Measurements from ENCODE around the gene PCMT1. TPM values are rescaled to one million over a fixed set of nuclear protein-coding genes. Genes with fewer than 3 reads are reported as not detected.
"Not testable (repeated sequence)": the region's sequence is repeated elsewhere in the genome, so short reads cannot be mapped to it uniquely, and the experiment has no call there.

PCMT1 gene
- total RNA-seq, 1 donor from 2014 or later, result 102 TPM

DNA sequence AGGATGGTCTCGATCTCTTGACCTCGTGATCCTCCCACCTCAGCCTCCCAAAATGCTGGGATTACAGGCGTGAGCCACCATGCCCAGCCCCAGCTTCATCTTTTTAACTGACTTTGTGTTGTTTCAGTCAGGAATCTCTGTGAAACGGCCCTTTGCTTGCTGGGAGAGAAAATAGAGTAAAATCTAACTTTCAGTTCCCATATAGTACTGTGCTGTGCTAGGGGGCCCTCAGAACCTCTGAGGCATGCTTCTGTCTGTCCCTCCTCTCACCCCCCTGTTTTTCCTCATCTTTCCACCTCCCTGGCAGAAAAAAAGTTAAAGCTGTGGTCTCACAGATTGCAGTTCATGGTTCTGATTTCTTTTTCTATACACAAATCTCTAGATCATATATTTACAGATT is 66.2 kb downstream of the PCMT1 start:
- DNase-seq (ENCODE audit: low read depth in 2 of 2), result no peak

DNA sequence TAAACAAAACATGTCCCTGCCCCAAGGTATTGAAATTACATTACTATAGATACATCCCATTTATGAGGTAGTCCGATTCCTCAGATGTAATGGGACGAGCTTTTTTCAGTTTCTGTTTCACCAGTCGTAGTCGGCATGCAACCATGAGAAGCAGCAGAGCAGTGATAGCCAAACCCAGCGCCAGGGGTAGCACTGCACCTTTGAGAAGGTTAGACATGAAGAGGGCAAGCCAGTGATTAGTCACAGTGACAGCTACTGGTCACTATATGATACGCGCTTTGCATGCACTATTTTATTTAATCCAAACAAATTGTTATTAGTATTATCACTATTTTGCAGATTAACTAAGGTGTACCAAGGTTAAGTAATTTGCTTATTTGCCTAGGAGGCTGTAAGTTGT is 71.0 kb downstream of the PCMT1 start:
- no peak for DNase-seq (ENCODE audit: low read depth in 2 of 2)

DNA sequence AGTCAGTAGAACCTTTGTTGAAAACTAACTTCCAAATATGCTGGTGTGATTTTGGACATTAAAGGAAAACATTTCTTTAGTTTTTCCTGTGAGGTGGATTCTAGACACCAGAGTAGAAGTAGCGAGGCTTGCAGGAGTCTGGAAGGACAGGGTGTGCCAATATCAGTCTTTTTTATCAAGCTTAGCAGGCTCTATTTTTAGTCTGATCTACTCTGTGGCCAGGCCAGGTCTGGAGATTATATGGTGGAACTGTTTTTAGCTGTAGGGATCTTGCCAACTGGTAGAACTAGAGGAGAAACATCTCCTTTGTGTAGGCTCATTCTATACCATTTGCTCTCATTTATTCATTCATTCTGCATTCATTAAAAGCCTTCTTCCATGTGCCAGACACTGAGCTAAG is 72.0 kb downstream of the PCMT1 start:
- no peak for DNase-seq (ENCODE audit: low read depth in 2 of 2)

DNA sequence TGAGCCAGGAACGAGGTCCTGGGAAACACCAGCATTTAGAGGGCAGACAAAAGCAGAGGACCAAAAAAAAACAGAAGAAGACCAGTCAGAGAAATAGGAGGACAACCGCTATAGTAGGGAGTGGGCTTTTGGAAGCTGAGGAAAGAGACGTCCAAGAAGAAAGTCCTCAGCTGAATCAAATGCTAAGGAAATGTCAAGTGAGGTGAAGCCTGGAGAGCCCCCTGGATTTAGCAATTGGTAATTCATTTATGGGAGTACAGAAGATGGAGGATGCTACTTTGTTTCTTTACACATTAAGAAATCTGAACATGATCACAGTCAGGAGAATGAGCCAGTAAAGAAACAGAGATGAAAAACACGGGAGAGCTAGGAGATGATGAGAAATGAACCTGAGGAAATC is 73.5 kb downstream of the PCMT1 start:
- no peak for DNase-seq (ENCODE audit: low read depth in 2 of 2)

DNA sequence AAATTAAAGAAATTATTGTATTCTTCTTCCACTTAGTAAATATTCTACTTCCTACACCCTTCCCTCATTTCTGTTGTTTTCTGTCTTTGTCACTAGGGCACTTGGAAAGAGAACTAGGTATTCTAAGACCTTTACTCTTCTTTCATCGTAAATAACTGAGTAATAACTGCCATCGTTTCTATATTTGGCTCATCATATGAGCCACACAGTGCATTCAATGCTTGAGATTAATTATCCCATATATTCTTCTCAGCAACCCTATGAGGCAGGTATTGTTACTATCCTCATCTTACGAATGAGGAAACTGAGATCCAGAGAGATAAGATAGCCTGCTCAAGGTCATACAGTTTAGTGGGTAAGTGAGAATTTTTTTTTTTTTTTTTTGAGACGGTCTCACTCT is 75.8 kb downstream of the PCMT1 start:
- DNase-seq (ENCODE audit: low read depth in 2 of 2), result no peak

DNA sequence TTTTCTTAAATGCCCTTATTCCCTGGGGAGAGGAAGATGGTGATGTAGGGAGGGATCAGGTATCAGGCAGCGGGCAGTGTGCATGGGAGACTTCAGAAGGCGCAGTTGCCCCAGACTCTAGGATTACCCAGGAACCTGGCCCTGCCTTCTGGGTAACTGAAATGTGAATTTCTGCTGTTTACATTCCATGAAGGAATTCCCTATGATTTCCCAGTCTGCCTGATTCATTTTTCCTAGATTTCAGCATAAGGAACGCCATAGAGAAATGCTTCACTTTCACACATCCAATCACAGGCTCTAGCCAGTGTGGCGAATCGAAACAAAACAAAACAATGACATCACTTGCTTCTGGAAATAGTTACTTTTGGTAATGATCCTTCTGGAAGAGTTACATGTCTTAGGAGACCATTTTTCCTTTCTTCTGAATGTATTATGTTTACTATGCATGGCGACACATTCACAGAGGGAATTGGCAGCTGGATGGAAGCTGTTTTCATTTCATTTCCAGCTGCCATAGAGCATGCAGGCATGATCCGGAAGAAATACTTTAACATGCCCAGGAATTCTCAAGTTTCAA is 81.3 kb downstream of the PCMT1 start:
- DNase-seq (ENCODE audit: low read depth in 2 of 2), result no peak

DNA sequence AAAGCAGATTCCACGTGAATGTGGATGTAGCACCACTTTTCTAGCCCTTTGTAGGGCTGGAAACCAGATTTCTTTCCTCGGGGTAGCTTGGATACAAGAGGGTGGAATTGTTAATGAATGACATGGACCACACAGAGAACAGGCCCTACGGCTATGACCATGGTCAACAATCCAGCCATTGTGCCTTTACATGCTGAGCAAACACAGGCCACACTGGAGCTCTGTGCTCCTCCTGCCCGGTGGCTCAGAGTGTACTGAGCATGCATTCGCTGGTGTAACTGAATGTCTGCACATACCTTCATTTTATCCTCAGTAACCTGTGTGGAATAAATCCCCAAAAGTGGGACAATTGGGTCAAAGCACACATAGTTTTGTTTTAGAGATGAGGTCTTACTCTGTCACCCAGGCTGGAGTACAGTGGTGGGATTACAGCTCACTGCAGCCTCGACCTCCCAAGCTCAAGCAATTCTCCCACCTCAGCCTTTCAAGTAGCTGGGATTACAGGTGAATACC is 81.8 kb downstream of the PCMT1 start:
- no peak for DNase-seq (ENCODE audit: low read depth in 2 of 2)

DNA sequence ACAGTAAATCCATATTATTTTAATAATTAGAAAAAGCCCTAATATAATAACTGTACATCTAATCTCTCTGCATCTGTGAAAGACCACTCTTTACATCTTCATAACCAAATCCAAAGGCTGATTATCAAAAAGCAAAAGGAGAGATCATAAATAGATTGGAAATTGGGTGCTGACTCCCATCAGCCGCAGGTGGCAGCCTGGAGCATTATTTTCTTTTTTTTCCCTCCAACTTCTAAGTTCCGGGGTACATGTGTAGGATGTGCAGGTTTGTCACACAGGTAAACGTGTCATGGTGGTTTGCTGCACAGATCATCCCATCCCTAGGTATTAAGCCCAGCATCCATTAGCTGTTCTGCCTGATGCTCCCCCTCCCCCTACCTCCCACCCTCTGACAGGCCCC is 84.1 kb downstream of the PCMT1 start:
- no peak for DNase-seq (ENCODE audit: low read depth in 2 of 2)

DNA sequence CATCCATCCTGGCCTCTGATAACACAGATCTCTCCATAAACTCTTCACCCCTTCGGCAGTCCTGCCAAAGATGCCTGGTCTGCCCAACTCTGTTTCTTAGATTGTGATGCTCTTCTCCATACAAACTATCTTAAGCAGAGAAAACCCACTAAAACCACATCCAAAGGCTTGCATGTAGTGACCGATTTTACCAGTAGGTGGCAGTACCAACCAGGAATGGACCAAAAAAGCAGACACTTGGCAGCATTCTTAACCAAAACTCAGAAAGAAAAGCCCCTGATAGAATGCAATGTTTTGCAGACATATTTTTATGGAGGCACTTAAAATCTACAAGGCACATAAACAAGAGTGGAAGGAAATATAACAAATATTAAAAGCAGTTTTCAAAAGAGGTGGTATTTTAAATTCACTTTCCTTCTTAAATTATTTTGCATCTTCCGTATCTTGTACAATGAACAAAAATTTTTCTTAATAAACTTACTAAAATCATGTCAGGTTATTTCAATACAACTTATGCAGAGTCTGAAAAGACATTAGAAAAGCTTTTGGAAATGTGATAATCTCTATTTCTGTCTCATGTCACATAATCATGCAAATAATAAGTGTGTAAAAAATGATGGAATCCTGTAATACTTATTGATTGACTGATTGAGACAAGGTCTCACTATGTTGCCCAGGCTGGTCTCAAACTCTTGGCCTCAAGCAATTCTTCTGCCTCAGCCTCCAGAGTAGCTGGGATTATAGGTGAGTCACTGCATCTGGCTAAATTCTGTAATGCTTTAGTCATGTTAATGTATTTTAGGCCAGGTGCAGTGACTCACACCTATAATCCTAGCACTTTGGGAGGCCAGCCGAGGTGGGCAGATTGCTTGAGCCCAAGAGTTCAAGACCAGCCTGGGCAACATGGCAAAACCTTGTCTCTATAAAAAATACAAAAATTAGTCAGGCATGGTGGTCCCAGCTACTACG is 85.3 kb downstream of the PCMT1 start:
- peak; percentile 48 to 67 for DNase-seq (ENCODE audit: low read depth in 2 of 2)

DNA sequence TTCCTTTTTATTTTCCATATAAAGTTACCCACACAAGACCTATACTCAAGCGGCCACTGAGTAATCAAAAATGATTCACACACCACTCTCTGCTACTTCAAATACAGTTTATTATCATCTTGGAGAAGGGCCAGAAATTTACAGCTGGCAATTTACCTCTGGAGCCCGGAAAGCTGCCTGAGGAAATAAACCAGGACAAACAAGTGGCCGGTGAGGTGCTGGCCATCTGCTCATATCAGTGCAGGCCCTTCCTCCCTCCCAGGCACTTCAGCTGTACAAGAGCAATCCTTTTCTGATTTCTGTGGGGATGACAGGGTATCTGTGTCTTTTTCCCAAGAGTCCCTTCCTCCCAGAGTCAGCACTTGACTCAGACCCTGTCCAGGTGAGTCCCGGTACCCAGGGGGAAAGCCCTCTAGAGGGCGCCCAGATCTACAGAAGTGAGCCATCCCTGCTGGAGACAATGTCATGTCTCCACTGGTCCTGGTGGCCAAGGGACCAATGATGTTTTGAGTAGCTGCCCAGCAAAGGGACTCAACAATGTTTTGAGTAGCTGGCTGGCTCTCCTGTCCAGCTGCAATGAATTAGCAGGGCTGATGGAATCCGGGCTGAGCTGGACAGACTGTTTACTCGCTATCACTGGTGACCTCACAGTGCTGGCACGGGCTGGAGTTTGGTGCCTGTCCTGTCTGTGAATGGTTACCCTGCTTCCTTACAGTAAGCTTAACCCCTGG is 91.0 kb downstream of the PCMT1 start:
- DNase-seq (ENCODE audit: low read depth in 2 of 2), result peak; percentile 70 to 77

DNA sequence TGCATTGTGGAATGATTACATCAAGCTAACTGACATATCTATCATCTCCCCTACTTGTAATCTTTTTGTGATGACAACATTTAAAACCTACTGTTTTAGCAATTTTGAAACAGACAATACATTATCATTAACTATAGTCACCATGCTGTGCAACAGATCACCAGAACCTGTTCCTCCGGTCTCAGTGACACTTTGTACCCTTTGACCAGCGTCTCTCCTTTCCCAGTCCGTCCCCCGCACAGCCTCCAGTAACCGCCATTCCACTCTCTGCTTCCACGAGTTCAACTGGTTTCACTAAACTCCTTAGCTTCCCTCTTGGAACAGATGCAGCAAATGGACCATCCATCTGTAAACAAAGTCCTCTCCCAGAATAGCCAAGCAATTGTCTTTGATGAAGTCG is 92.8 kb downstream of the PCMT1 start:
- DNase-seq (ENCODE audit: low read depth in 2 of 2), result no peak

DNA sequence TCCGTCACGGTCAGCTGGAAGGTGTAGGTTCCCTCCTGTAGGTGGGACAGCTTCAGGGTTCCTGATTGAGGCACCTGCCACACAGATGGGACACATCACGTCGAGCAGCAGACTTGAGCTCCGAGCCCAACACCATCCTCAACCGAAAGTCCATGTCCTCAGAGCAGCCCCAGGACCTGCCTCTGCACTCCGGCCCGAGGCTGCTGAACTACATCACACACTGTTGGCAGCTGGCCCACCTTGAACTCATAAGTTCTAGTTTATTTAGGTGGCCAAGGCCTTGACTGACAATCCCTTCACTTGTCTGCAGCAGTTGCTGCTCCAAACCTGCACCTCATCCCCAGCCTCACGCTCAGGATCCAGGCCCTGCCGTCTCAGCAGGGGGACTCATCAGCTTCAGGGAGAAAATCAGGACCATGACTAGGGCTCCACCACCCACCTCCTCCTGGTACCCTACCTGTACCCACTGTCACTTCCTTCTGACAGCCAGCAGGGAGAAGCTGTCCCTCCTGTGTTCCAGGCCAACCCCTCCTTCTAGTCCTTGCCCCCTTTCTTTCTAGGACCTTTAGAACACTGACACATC is 93.6 kb downstream of the PCMT1 start:
- no peak for DNase-seq (ENCODE audit: low read depth in 2 of 2)

DNA sequence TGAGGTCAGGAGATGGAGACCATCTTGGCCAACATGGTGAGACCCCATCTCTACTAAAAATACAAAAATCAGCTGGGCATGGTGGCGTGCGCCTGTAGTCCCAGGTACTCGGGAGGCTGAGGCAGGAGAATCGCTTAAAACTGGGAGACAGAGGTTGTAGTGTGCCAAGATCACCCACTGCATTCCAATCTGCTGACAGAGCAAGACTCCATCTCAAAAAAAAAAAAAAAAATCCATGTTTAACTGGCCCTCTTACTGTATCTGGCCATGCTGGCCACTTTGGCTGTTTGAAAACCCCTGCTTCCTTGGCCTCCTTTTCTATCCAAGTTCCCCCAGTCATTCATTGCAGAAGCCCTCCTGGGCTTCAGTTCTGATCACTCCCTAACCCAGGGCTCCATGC is 94.5 kb downstream of the PCMT1 start:
- not testable (repeated sequence) for DNase-seq (ENCODE audit: low read depth in 2 of 2)

DNA sequence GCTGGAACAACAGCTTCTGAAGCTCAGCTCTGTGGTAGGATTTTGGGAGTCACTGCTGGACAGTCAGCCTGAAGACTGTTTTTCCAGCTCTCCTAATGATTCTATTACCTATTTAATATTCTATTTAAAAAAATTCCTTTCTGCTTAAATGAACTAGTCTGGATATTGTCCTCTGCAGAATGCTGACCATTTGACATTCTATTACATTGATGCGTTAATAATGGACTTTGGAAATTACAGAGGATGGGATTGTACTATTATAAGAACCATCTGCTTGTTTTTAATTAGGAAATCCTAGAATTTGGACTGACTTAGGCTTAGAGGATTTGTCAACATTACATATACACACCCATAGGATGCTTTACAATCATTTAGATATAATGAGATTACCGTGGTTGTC is 94.9 kb downstream of the PCMT1 start:
- DNase-seq (ENCODE audit: low read depth in 2 of 2), result no peak

DNA sequence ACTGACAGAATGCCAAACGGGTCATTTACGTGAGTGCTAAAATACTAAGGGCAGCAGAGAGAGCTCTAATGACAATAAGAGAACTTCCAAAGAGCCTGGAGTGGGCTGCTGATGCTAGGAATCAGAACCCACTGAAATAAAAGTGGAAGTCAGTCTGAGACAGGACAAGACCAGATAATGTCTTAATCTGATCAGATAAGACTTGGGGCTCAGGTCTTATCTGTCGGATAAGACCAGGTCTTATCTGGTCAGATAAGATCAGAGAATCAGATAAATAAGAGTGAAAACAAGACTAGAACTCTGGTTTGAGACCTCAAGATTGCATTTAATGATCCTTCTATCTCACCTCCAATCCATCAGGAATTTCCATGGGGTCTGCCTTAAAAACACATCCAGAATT is 96.0 kb downstream of the PCMT1 start:
- no peak for DNase-seq (ENCODE audit: low read depth in 2 of 2)

DNA sequence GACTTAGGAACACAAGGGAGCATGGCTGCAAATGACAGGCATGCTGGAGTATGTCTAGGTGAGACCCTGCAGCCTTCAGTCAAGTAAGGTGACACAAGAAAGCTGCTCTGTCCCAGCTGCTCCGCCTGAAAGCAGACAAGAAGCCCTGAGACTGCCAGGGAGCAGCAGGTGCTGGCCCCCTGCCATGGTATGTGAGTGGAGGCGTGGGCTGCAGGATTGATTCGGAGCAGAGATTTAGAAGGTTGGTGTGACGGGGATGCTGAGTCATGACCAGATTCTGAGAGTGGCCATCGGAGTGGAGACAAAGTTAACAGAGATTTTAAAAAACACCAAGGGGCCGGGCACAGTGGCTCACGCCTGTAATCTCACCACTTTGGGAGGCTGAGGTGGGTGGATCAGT is 96.8 kb downstream of the PCMT1 start:
- DNase-seq (ENCODE audit: low read depth in 2 of 2), result peak in 1 of 2 donors; percentile 35

DNA sequence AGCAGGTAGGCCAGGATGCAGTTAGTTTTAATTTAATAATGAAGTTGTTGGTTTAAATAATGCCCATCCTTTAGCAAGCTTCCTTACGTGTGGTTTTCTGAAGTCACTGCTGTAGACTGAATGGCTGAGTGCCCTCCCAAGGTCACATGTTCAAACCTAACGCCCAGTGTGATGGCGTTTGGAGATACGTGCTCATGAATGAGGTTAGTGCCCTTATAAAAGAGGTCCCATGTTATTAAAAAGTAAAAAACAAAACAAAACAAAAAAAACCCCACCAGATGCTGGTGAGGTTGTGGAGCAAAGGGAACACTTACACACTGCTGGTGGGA is 98.4 kb downstream of the PCMT1 start:
- DNase-seq (ENCODE audit: low read depth in 2 of 2), result no peak

DNA sequence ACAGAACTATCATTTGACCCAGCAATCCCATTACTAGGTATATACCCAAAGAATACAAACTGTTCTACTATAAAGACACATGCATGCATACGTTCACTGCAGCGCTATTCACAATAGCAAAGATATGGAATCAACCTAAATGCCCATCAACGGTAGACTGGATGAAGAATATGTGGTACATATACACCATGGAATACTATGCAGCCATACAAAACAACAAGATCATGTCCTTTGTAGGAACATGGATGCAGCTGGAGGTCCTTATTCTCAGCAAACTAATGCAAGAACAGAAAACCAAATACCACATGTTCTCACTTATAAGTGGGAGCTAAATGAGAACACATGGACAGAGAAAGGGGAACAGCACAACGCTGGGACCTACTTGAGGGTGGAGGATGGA is 98.8 kb downstream of the PCMT1 start:
- DNase-seq (ENCODE audit: low read depth in 2 of 2), result not testable (repeated sequence)

DNA sequence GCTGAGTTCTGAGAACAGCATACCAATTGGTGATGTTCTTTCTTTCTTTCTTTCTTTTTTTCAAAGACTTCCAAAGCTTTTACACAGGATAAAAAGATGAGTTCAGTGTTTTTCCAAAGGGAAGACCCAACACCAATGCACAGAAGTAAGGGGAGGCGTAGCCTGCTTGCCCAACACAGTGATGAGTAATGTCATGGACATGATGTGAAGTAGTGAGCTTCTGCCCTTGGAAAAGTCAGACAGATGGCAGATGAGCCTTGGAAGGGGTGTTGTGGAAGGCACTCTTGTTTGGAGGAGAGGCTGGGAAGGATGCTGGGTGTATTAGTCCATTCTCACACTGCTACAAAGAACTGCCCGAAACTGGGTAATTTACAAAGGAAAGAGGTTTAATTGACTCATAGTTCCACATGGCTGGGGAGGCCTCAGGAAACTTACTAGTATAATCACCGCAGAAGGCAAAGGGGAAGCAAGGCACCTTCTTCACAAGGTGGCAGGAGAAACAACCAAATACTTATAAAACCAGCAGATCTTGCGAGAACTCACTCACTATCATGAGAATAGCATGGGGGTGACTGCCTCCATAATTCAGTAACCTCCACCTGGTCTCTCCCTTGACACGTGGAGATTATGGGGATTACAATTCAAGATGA is 102.0 kb downstream of the PCMT1 start:
- no peak for DNase-seq (ENCODE audit: low read depth in 2 of 2)

DNA sequence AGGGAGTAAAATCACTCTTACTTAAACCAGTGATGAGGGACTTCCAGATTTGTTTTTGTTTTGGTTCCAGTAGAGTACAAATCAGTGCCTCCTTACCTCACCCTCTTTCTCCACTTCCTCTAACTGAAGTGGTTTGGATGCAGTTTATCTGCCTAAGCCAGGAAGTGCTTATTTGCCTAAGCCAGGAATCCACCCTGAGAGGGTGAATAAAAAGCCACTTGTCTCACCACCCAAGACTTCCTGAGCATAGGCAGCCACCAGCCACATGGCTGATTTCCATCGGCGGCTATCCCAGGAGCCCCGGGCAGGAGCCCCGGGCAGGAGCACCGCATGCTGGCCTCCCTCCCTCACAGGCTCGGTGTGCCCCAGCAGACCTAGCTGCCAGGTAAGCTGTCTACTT is 102.6 kb downstream of the PCMT1 start:
- peak in 1 of 2 donors; percentile 53 for DNase-seq (ENCODE audit: low read depth in 2 of 2)

DNA sequence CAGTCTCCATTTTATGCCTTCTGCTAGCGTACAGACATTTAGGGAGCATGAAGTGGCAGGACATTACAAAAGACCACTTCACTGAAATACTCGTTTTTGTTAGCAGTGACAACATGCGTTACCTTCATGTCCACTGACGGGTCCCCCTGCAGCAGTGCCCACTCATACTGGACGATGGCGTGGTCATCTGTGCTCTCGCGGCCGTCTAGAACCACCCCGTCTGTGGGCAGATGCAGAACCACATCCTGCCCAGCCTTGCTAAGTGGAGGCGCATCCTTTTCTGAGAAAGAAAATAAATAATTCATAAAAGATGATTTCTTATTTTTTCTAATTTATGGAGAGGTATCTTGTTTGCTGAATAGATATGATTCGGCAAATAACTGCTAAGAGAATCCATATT is 103.3 kb downstream of the PCMT1 start:
- no peak for DNase-seq (ENCODE audit: low read depth in 2 of 2)
